HG03378 (cell line): Measurements from ENCODE around the gene CEL.

Source experiments
- ATAC-seq: cut with Tn5 transposase; IDR thresholded peaks from one replicate; pipeline ENCODE4 v1.9.1; 2021; ENCODE audit warnings: mild to moderate bottlenecking, moderate library complexity; ENCODE audit not compliant: unreplicated experiment

CEL gene

DNA sequence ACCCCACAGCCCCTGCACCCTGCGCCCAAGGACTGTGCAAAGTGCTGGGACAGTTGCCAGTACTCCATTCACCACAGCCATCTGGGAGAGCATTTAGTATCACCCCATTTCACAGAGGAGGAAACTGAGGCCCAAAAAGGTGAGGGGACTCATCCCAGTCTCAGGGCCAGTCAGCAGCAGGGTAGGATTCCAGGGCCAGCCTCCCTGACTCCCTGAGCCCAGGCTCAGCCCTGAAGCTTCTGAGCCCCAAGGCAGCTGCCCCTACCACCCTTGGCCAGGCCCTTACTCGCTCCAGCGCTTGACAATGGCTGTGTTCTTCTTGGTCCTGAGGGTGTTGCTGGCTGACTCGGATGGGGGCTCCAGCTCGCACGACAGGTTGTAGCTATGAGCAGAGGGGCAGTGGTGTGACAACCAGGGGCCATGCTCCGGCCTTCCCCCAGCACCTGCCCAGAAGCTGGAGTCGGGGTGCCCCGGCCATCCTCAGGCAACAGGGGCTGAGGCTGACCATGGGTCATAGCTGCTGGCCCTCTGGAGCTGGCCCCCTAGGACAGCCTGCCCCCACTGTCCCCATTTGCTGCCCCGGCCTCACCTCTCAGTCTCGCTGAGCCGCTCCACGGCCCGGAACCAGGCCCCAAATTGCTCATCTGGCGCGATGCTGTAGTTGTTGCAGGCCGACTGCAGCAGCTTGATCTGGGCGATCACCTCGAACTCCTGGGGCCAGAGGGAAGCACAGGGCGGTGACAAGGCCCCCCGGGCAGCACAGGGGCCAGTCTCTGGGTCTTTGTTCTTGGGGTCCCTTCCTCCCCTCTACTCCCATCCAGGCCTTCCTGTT, 40.6 kb downstream of the CEL start:
- no peak for ATAC-seq

DNA sequence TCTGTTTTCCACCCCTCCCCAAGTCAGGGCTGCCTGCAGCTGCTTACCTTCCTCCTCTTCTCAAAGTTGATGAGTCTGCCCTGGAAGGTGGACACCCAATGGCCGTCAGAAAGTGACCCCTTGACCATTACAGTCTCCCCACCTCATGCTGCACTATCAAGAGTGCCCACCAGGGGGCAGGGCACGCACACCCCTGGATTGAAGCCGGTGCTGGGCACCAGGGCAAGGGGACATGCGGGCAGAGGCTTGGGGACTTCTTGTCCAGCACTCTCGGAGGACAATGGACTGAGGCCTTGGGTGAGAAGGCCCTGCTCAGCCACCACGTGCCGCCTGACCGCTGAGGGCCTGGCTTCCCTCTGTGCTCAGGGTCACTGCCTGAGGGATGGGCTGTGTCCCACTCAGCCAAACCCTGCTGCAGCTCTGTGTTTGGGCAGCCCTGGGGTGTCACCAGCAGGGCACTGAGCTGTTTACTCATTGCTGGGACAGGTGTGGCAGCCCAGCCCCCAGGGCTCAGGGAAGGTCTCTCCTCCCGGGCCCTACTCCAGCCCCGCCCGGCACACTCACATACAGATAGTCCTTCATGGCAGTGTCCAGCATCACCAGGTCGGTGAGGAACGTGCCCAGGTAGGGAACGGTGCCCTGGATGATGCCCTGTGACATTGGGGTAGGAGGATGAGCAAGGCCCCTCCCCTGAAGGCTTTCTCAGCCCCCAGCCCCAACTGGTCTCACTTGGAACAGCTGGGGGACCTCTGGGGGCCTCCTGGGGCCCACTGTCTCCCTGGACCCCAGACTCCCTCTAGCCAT, 41.6 kb downstream of the CEL start:
- ATAC-seq, result no peak

DNA sequence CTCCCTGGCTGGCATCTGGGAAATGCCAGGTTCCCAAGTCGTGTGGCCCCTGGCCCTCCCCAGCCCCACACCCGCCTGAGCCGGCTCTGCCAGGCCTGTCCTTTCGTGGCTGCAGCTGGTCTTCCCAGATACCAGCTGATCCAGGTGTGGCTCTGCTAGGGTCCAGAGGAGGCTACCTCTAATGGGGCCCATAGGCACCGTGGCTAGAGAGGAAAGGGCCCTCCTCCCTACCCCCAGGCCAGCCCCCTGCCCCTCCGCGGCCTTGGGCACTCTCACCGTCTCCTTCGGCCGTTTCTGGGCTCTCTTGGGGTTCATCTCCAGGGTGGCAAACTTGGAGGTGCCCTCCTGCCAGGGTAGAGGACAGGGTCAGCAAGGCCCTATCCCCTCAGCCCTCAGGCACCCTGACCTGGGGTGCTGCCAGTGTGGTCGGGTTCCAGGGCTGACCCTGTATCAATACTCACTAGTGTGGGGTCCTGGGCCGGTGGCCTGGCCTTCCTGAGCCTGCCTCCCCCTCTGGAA, 42.3 kb downstream of the CEL start:
- ATAC-seq, result no peak

DNA sequence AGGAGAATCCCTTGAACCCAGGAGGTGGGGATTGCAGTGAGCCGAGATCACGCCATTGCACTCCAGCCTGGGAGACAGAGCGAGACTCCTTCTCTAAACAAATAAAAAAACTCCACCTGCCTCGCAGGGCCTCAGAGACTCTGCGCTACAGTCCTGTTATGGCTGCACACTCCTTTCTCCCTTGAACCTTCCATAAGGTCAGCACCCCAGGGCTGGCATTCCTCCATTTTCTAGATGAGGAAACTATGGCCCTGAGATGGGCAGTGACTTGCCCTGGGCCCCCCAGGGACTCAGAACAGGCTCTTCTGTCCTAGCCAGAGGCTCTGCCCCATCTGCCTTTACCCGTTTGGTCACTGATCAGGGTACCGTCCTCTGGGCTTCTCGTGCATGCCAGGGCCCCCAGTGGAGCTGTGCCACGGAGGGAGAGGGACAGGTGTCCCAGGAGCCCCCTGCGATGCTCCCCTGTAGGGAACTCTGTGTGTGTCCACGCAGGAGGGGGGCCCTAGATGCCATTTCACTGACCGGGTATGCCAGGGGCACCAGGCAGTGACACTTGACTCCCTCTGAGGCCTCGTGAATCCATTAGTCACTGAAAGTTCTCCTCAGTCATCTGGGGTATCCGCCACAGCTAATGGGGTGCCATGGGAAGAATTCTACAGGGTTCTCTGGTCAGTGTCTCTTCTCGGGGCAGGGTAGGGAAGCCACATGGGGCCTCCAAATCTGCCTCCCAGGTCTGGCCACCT, 43.1 kb downstream of the CEL start:
- ATAC-seq, result no peak

DNA sequence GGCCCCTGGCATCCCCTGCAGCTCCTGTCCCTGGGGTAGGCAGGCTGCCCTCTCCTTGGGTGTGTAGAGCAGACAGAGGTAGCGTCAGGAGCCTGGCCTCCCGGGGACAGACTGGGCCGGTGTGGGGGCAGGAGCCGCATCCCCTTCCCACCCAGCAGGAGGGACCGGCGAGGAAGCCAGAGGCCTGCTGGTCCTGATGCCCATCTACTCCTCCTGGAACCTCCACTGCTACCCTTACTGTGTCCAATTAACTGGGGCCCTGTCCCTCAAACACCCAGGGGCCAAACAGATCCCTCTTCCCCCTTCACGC, 43.6 kb downstream of the CEL start:
- no peak for ATAC-seq

DNA sequence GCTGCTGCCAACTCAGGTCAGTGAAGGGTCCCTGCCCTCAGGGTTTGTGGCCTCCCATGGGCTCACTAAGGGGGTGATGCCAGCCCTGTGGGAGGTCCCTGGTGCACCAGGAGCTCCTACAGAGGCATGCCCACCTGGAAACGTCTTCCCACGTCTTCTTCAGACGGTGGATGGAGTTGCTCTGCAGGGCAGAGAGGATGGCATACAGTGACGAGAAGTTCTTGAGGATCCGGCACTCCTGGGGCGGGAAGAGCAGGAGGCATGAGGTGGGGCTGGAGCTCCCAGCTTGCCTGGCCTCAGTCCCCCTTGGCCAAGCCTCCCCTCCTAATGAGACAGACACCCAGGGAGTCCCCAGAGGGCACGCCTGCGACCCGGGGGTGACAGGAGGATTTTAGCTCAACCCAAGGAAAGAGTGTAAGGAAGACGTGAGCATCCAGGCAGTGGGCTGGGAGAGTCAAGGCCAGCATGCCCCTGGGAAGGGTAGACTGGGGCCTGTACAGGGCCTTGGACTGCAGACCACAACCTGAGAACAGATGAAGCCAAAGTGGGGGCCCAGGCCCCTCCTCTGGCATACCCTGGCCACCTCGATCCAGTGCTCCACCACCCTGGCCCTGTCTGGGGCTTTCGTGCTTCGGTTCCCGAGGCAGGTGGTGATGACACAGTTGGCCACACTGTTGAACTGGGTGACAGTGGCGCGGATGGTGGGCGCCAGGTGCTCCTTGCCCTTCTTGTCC, 44.9 kb downstream of the CEL start:
- no peak for ATAC-seq

DNA sequence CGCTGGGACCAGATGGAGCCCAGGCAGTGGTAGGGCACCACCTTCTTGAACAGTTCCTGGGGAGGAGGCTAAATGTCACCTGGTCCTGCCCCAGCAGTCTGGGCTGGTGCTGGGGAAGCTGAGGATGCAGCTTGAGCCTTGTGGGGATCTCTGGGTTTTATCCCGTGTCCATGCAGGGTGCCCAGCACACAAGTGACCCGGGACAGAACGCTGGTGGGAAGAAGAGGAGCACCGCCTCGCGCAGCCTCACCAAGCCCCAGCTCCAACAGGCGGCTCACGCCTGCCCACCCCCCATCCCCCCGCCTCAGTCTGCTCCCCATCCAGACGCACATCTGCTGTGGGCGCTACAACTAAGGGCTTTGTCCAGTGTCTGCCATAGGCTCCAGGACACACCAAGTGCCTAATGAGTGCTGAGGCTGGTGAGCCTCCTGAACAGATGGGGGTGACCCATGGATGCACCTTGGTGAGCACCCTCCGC, 45.5 kb downstream of the CEL start:
- no peak for ATAC-seq

DNA sequence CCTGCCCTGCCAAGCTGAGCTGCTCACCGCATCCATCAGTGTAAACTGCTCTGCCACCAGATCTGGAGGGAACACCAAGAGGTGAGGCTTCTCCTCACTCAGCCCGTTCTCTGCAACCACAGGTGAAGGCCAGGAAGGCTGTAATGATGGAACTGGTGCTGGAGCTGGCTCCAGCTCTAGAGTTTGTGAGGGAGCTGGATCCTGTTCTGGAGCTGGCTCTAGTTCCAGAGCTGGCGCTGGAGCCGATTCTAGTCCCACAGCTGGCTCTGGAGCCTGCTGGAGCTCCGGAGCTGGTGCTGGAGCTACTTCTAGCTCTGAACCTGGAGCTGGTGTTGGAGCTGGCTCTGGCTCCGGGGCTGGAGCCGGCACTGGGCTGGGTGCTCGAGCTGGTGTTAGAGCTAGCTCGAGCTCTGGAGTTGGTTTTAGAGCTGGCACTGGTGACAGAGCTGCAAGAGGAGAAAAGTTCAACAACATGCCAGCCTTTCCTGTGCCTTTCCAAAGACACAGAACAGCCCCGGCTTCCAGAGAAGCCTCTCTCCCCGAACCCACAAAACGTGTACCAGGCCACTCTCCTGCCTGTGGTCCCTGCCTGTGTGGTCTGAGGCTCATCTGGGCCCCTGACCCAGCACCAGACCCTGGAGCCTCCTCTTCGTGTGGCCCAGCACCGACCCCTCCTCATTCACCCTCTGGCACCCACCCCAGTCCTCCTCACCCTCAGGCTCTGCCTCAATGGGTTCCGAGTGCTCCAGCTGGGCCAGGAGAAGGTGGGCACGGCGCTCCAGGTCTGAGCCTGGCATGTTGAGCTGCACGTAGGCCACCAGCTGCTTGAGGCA, 46.4 kb downstream of the CEL start:
- no peak for ATAC-seq

DNA sequence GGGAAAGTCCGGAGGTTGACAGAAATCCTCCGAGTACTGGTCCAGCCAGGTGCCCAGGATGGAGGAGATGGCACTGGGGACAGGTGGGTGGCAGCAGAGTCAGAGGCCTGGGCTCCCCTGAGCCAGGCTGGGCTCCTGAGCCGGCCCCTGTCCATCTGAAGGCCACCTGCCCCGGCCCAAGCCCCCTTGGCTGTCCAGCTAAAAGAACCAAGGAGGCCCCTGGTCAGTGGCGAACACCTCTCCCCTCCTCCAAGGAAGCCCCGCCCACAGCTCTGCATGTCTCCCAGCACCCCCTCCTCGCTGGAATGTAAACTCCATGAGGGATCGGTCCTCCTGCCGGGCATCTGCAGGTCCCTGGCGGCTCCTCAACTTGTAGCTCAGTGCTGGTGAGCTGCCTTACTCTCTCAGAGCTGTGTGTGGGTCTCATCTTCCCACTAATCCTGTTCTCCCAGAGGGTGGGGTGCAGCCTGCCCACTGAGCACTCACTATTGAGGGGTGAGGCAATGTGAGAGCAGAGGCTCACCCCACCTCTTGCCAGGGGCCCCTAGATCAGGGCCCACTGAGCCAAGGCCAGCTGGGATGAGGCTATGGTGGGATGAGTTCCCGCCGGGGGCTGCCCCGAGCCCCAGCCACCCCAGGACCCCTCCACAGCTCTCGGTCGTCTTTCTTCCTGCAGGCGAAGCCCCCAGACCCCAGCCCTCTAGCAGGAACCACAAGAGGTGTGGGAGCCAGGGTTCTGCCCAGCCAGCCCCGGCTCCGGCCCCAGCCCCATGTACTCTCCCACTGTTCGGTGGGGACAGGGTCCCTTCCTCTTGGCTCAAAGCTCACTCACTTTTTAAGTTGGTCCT, 47.2 kb downstream of the CEL start:
- no peak for ATAC-seq

DNA sequence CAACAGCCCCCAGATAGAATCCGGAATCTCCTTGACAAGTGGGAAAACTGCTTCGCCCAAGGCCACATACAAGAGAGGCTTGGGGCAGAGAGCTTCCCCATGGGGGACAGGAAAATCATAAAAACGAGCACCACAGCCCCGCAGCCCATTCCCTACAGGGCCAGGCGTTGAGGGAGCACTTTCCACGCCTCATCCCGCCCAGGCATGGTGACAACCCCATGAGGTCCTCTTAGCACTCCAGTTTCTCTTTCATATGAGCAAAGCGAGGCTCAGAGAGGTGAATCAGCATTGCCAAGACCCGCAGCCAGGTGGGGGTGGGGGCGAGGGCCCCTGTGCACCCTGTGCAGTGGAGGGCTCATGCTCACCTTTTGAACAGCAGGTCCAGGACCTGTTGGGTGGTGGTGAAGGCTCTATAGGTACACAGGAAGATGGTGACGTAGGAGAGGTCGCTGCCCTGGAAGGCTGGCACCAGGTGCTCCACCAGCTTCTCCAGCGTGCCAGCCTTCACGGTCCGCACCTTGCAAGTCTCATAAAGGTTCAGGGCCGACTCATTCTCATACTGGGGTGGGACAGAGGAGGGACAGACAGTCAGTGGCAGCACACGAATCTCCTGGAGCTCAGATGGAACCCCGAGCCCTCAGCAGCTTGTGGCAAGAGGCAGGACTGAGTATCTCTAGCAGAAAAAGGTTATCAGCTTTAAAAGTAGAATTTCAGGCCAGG, 48.3 kb downstream of the CEL start:
- ATAC-seq, result no peak

DNA sequence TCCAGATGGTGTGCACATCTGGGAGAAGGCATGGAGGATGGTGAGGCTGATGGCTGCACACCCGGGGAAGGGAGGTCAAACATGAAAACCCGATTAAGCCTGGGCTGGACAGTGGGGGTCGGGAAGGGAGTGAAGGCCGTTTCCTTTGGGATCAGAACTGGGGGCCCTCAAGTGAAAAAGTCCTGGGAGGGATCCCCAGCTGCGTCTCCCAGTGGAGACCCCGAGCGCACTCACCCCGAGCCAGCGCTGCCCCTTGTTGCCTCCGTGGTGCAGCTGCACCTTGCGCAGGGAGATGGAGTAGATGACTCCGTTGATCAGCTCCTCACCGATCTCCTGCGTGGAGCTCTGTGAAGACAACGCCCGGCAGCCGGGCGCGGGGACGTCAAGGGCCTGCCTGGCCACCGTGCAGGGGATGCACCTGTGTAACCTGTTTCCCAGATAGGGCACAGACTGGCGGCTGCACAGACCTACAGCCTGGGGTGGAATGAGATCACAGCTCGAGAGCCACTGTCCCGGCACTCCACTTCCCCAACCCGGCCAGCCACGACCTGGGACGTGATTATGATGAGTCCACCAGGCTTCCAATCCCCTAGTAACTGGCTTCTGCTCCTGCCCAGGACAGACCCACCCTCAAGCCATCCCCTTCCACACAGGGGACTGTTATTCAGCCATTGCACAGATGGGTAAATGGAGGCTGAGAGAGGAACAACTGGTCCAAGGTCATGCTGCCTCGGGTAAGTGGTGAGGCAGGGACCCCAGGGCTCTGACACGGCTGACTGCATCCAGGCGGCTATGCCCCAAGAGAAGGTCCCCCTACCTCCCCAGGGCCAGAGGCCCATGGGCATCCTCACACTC, 50.3 kb downstream of the CEL start:
- no peak for ATAC-seq

DNA sequence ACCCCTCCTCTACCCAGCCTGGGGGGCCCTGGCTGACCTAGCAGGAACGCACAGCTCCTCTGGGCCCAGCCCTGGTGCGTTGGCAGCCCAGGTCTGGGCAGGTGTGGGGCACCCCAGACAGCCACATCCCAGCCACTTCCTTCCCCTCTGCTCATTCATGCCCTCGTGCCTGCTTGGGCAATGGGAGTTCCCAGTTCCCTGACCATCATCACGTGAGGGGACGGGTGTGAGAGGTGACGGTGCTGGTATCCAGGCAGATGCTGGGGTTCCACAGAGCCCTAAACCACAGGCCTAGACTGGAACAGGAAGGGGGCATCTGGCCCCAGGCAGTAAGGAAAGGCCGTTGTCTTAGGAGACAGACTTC, 50.9 kb downstream of the CEL start:
- ATAC-seq, result no peak

DNA sequence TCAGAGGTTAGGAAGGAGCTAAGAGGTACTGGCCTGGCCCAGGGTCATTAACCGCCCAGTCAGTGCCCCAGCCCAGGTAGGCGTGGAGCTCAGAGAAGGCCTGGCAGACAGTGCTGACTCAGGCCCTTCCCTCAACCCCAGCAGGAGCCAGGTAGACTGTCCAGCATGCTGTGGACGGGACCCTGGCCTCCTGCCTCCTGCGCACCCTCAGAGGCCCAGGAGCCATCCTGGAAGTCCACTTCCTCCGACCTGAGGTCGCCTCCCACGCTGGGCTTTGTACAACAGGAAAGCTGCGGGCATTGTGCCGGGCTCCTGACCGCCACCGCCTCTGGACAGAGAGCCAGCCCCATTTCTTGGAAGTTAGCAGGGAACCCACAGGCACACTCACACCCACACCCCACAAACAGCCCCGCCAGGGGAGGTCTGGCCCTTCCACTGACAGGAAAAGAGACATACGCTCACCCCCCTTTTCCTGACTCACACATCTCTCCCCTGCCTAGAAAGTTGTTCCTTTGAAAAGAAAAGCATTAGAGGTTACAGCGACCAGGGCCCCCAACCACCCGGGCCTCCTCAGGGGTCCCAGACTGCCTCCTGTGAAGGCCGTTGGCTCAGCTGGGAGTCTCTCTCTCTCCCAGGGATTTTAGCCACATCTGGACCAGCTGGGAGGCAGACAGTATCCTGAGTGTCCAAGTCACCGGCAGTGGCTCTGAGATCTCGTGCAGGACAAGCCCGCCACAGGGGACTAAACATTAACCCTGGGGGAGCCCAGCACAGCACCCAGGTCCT, 51.6 kb downstream of the CEL start:
- ATAC-seq, result no peak

DNA sequence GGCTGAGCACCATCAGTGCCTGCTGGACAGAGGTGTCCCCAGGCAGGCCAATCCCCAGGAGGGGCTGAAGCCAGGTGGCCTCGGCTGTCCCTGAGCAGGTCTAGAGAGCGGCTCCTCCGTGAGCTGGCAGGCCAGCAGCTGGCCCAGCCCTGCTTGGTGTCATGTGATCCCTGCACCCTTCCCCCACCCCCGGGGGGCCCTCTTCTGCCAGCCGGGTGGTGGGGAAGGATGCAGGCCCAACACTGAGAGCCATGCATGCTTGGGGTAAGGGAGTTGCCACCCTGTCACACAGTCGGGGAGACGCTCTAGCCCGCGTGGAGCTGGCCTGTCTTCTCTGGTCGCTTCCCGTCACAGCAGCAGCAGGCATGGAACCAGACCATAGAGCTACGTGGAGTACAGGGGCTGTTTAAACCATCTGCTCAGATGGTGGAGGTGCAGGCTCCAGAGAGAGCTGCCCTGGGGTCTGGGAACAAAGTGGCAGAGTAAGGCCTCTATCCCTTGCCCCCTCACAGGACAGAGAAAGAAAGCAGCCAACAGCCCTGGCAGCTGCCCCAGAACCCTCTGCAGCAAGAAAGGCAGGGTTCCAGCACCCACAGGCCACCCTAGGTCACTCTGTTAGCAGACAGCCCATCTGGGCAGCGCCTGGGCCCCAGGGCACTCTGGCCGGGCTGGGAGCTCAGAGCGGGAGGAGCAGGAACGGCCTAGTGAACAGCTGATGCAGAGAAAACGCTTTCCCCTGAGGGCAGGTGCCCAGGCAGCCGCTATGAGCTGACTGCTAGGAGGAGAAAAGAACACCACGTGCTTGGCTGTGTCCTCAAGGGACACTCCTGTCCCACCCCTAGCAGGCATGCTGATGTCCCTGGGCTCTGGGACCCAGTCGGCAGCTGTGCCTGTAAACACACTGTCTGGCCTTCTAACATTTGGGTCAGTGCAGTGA, 52.4 kb downstream of the CEL start:
- ATAC-seq, result no peak

DNA sequence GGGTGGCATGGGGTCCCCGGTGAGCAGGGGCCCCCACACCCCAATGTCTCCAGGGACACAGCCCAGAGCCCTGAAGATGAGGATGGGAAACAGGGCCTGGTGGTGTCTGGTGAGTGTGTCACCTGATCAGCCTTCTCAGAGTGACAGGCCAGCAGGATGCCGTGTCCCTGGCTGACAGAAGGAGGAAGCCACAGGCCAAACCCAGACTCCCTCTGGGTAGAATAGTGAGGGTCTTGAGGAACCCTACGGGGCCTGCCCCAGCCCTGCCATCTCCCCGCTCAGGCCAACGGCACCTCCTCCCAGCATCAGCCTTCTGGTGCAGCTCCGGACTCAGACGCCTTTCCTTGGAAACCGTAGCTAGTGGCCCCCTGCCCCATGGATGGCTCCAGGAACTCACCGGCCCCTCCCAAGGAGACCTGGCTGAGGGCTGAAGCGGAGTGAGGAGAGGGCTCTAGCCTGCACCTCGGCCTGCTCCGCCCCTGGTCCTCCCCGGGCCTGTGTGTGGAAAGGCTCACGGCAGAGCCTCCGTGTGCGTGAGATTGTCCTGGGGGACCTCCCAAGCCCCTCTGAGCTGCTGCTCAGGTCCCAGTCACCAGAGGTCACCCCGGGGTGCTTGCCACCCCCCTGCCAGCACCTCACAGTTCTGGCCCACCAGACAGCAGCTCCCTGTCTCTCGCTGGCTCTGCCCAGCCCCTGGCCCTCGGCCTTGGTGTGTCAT, 53.3 kb downstream of the CEL start:
- ATAC-seq, result no peak
